ENCODE results near the gene LRRN2. TPM values are rescaled to one million over a fixed set of nuclear protein-coding genes. Genes with fewer than 3 reads are reported as not detected.

LRRN2 gene
- total RNA-seq, 1 experiment from 2014 or later = 5.8 TPM

GRCh38 chr1:204577794-204578478 lies 107.6 kb downstream of the LRRN2 start:
- no peaks in the 10 kb centered on the region; a peak in 1 of 7 replicates for H3K36me3 Mint-ChIP-seq (ENCODE audit: insufficient read depth in 1 of 3, low read depth in 3 of 3)

More at GRCh38 chr1:204577794-204578478, 107.6 kb downstream of the LRRN2 start:
- WGBS (ENCODE audit: extremely low coverage, insufficient read length, low lambda C conversion rate) = no CpG with 5 or more reads among the region's 10 CpGs
- Histone ChIP-seq H2AK5ac (ENCODE audit: insufficient read length, low read length) (no peak overlapping the region), H3K9ac (ENCODE audit: extremely low read depth, insufficient read length, low read length) (no peak overlapping the region), H3K18ac (ENCODE audit: insufficient read length, low read depth, low read length) (no peak overlapping the region), H3K27ac (ENCODE audit: insufficient read length, low read depth, low read length) (no peak overlapping the region), H3K4me1 (ENCODE audit: insufficient read depth, low read length) (peaks cover 25% of the 10 kb centered on the region), H2BK120ac (ENCODE audit: low read depth, low read length, poor library complexity, severe bottlenecking) (no peak overlapping the region), H2BK20ac (ENCODE audit: low read depth, low read length, poor library complexity, severe bottlenecking) (no peak overlapping the region), H3K23me2 (ENCODE audit: insufficient read length, low read depth, low read length, poor library complexity, severe bottlenecking) (no peaks in the 10 kb centered on the region), H3K14ac (ENCODE audit: insufficient read depth, low read length) (no peak overlapping the region), H4K91ac (ENCODE audit: insufficient read length, low read depth, low read length) (no peak overlapping the region), H2BK12ac (ENCODE audit: insufficient read length, low read depth, low read length) (no peak overlapping the region), H3K27me3 (ENCODE audit: insufficient read depth, low read length) (peaks cover 2% of the 10 kb centered on the region; the same call in 1 of the 2 replicates), H3K9me3 (ENCODE audit: control insufficient read depth, low read depth, low read length) (no peaks in the 10 kb centered on the region), H2BK15ac (ENCODE audit: low read depth, low read length) (no peak overlapping the region), H3K79me2 (ENCODE audit: insufficient read depth, low read length) (no peaks in the 10 kb centered on the region), H3K4ac (ENCODE audit: low read depth, low read length) (no peak overlapping the region), H3K79me1 (ENCODE audit: insufficient read depth, low read depth, low read length, poor library complexity, severe bottlenecking) (no peaks in the 10 kb centered on the region), H3K23ac (ENCODE audit: insufficient read length, low read depth, low read length) (no peak overlapping the region), H4K20me1 (ENCODE audit: control insufficient read depth, insufficient read depth, insufficient read length) (no peaks in the 10 kb centered on the region), H3K4me2 (ENCODE audit: insufficient read depth, insufficient read length, low read length) (no peak overlapping the region), H3K56ac (ENCODE audit: insufficient read length, low read depth, low read length) (no peak overlapping the region), H3T11ph (ENCODE audit: low read length) (no peak overlapping the region), H4K8ac (replicated peaks; ENCODE audit: insufficient read length, low read depth, low read length) (no peak overlapping the region), H2BK5ac (ENCODE audit: insufficient read length, low read length) (no peak overlapping the region), H4K5ac (ENCODE audit: insufficient read length, low read depth, low read length) (no peak overlapping the region), H2AFZ (ENCODE audit: low read length) (no peak overlapping the region)
- no peak overlapping the region for H3K4me3 Mint-ChIP-seq
- peaks cover 37% of the 10 kb centered on the region for H3K27me3 Mint-ChIP-seq (ENCODE audit: low read depth)
- no peaks in the 10 kb centered on the region; a peak in 1 of 5 replicates for H3K9me3 Mint-ChIP-seq
- no peak for TF ChIP-seq CTCF (conservative IDR thresholded peaks at IDR 0.05)
- H3K27ac Mint-ChIP-seq = no peak overlapping the region; a peak in 1 of 7 replicates
- H3K4me1 Mint-ChIP-seq = peaks cover 64 to 74% of the 10 kb centered on the region in 2 experiments
- DNase-seq = no peak
